Central memory CD8-positive, alpha-beta T cell (primary cell): ENCODE data around the gene TSPEAR.

Experiments
- ATAC-seq: fragments of 150-1000 bp; cut with Tn5 transposase; replicated peaks from 2 replicates; pipeline ENCODE4 v1.10.0; 2022; ENCODE audit warnings: mild to moderate bottlenecking, moderate FRiP score, moderate number of reproducible peaks; ENCODE audit not compliant: poor library complexity, severe bottlenecking; ENCODE audit errors: extremely low read depth
- DNase-seq, 2 donors: peaks; one replicate each; pipeline ENCODE4 v3.0.0; 2021; ENCODE audit warnings: low spot score in 2 of 2
- H3K27ac Mint-ChIP-seq: one replicate; pipeline ENCODE4 v1.8.0; 2022; ENCODE audit warnings: low read depth, mild to moderate bottlenecking, moderate library complexity, mixed read lengths
- H3K27me3 Mint-ChIP-seq: one replicate; pipeline ENCODE4 v1.8.0; 2022; ENCODE audit warnings: mixed read lengths
- H3K36me3 Mint-ChIP-seq: one replicate; pipeline ENCODE4 v1.8.0; 2022; ENCODE audit warnings: mild to moderate bottlenecking, moderate library complexity, mixed read lengths; ENCODE audit not compliant: insufficient read depth
- H3K4me1 Mint-ChIP-seq: one replicate; pipeline ENCODE4 v1.8.0; 2022; ENCODE audit warnings: mixed read lengths
- H3K4me3 Mint-ChIP-seq: one replicate; pipeline ENCODE4 v1.8.0; 2022; ENCODE audit warnings: mild to moderate bottlenecking, moderate library complexity, mixed read lengths
- H3K9me3 Mint-ChIP-seq: one replicate; pipeline ENCODE4 v1.8.0; 2022; ENCODE audit warnings: mixed read lengths

Gene TSPEAR

GRCh38 chr21:44735821-44736220 lies 24.4 kb upstream of the TSPEAR start:
- H3K4me3 Mint-ChIP-seq = no peak overlapping the region
- no peak for DNase-seq
- H3K36me3 Mint-ChIP-seq = no peaks in the 10 kb centered on the region
- H3K4me1 Mint-ChIP-seq = peaks cover 9% of the 10 kb centered on the region
- no peaks in the 10 kb centered on the region for H3K9me3 Mint-ChIP-seq
- no peak for ATAC-seq
- H3K27me3 Mint-ChIP-seq = peaks cover 19% of the 10 kb centered on the region
- no peak overlapping the region for H3K27ac Mint-ChIP-seq

- Mint-ChIP-seq H3K4me3 (no peak overlapping the region), H3K27ac (no peak overlapping the region), H3K4me1 (peaks cover 9% of the 10 kb centered on the region), H3K36me3 (no peaks in the 10 kb centered on the region), H3K9me3 (no peaks in the 10 kb centered on the region), H3K27me3 (peaks cover 19% of the 10 kb centered on the region)
- DNase-seq (no peak), ATAC-seq (no peak)
Measured at GRCh38 chr21:44734841-44735240, 23.5 kb upstream of the TSPEAR start.

- H3K9me3 Mint-ChIP-seq = no peaks in the 10 kb centered on the region
- no peak overlapping the region for H3K4me3 Mint-ChIP-seq
- peaks cover 19% of the 10 kb centered on the region for H3K27me3 Mint-ChIP-seq
- no peak overlapping the region for H3K27ac Mint-ChIP-seq
- peaks cover 9% of the 10 kb centered on the region for H3K4me1 Mint-ChIP-seq
- no peaks in the 10 kb centered on the region for H3K36me3 Mint-ChIP-seq
- no peak for DNase-seq
- no peak for ATAC-seq
Measured at GRCh38 chr21:44734026-44734745, 22.8 kb upstream of the TSPEAR start.

GRCh38 chr21:44732956-44733355 lies 21.6 kb upstream of the TSPEAR start:
- Mint-ChIP-seq H3K4me3 (no peak overlapping the region), H3K36me3 (peaks cover 2% of the 10 kb centered on the region), H3K4me1 (peaks cover 9% of the 10 kb centered on the region), H3K27ac (no peak overlapping the region), H3K27me3 (peaks cover 22% of the 10 kb centered on the region), H3K9me3 (no peaks in the 10 kb centered on the region)
- DNase-seq (no peak), ATAC-seq (no peak)

- Mint-ChIP-seq H3K9me3 (no peaks in the 10 kb centered on the region), H3K27ac (no peak overlapping the region), H3K27me3 (peaks cover 28% of the 10 kb centered on the region), H3K36me3 (peaks cover 2% of the 10 kb centered on the region), H3K4me3 (no peak overlapping the region), H3K4me1 (peaks cover 3% of the 10 kb centered on the region)
- ATAC-seq = no peak
- DNase-seq = no peak
Measured at GRCh38 chr21:44732263-44732662, 20.9 kb upstream of the TSPEAR start.

GRCh38 chr21:44730951-44731579 lies 19.7 kb upstream of the TSPEAR start:
- Mint-ChIP-seq H3K36me3 (peaks cover 2% of the 10 kb centered on the region), H3K4me3 (no peak overlapping the region), H3K4me1 (no peaks in the 10 kb centered on the region), H3K27me3 (peaks cover 40% of the 10 kb centered on the region), H3K27ac (no peak overlapping the region), H3K9me3 (no peaks in the 10 kb centered on the region)
- ATAC-seq (no peak), DNase-seq (no peak)

- Mint-ChIP-seq H3K9me3 (no peaks in the 10 kb centered on the region), H3K4me3 (no peak overlapping the region), H3K36me3 (peaks cover 2% of the 10 kb centered on the region), H3K27ac (no peak overlapping the region), H3K27me3 (peaks cover 47% of the 10 kb centered on the region), H3K4me1 (no peaks in the 10 kb centered on the region)
- DNase-seq = no peak
- ATAC-seq = no peak
Measured at GRCh38 chr21:44730028-44730395, 18.6 kb upstream of the TSPEAR start.

GRCh38 chr21:44729336-44730027 lies 18.1 kb upstream of the TSPEAR start:
- no peaks in the 10 kb centered on the region for H3K4me1 Mint-ChIP-seq
- peaks cover 2% of the 10 kb centered on the region for H3K36me3 Mint-ChIP-seq
- DNase-seq (no peak), ATAC-seq (no peak)
- H3K27me3 Mint-ChIP-seq = peaks cover 47% of the 10 kb centered on the region
- no peak overlapping the region for H3K4me3 Mint-ChIP-seq
- no peak overlapping the region for H3K27ac Mint-ChIP-seq
- no peaks in the 10 kb centered on the region for H3K9me3 Mint-ChIP-seq

- Mint-ChIP-seq H3K9me3 (no peaks in the 10 kb centered on the region), H3K4me3 (no peak overlapping the region), H3K4me1 (peaks cover 5% of the 10 kb centered on the region), H3K36me3 (peaks cover 2% of the 10 kb centered on the region), H3K27ac (no peak overlapping the region), H3K27me3 (peaks cover 47% of the 10 kb centered on the region)
- ATAC-seq = no peak
- DNase-seq = no peak
Measured at GRCh38 chr21:44728716-44729115, 17.3 kb upstream of the TSPEAR start.

- H3K4me3 Mint-ChIP-seq = no peak overlapping the region
- H3K9me3 Mint-ChIP-seq = no peaks in the 10 kb centered on the region
- peaks cover 13% of the 10 kb centered on the region for H3K4me1 Mint-ChIP-seq
- H3K36me3 Mint-ChIP-seq = peaks cover 2% of the 10 kb centered on the region
- DNase-seq (no peak), ATAC-seq (no peak)
- H3K27me3 Mint-ChIP-seq = peaks cover 47% of the 10 kb centered on the region
- no peak overlapping the region for H3K27ac Mint-ChIP-seq
Measured at GRCh38 chr21:44727757-44728156, 16.4 kb upstream of the TSPEAR start.

- Mint-ChIP-seq H3K36me3 (peaks cover 2% of the 10 kb centered on the region), H3K27me3 (peaks cover 49% of the 10 kb centered on the region), H3K4me3 (no peak overlapping the region), H3K4me1 (peaks cover 17% of the 10 kb centered on the region), H3K9me3 (no peaks in the 10 kb centered on the region), H3K27ac (no peak overlapping the region)
- no peak for ATAC-seq
- DNase-seq = no peak
Measured at GRCh38 chr21:44727321-44727720, 15.9 kb upstream of the TSPEAR start.

- Mint-ChIP-seq H3K27me3 (peaks cover 45% of the 10 kb centered on the region), H3K27ac (no peak overlapping the region), H3K4me3 (no peak overlapping the region), H3K36me3 (peaks cover 2% of the 10 kb centered on the region), H3K4me1 (peaks cover 17% of the 10 kb centered on the region), H3K9me3 (no peaks in the 10 kb centered on the region)
- no peak for ATAC-seq
- no peak for DNase-seq
Measured at GRCh38 chr21:44726826-44727225, 15.5 kb upstream of the TSPEAR start.

GRCh38 chr21:44724926-44725325 lies 13.6 kb upstream of the TSPEAR start:
- no peaks in the 10 kb centered on the region for H3K9me3 Mint-ChIP-seq
- no peak overlapping the region for H3K27ac Mint-ChIP-seq
- ATAC-seq (no peak), DNase-seq (no peak)
- peaks cover 2% of the 10 kb centered on the region for H3K36me3 Mint-ChIP-seq
- peaks cover 17% of the 10 kb centered on the region for H3K4me1 Mint-ChIP-seq
- no peak overlapping the region for H3K4me3 Mint-ChIP-seq
- peaks cover 56% of the 10 kb centered on the region for H3K27me3 Mint-ChIP-seq
